Articular chondrocyte of knee joint (primary cell): ENCODE results near the gene SAMD10. TPM values are rescaled to one million over a fixed set of nuclear protein-coding genes. Genes with fewer than 3 reads are reported as not detected.

Experiments
- small RNA-seq: library from RNA; depleted of rRNA; stranded (forward); fragments of <200 nt; gene quantifications from one replicate; pipeline ENCODE3, GENCODE V24; 2012
- total RNA-seq: library from RNA; depleted of rRNA; stranded (reverse); fragments of >200 nt; gene quantifications from 2 replicates; pipeline ENCODE4 v1.2.3, GENCODE V29; 2012

The SAMD10 gene
- total RNA-seq = 0.43 and 0.65 TPM in 2 replicates

DNA sequence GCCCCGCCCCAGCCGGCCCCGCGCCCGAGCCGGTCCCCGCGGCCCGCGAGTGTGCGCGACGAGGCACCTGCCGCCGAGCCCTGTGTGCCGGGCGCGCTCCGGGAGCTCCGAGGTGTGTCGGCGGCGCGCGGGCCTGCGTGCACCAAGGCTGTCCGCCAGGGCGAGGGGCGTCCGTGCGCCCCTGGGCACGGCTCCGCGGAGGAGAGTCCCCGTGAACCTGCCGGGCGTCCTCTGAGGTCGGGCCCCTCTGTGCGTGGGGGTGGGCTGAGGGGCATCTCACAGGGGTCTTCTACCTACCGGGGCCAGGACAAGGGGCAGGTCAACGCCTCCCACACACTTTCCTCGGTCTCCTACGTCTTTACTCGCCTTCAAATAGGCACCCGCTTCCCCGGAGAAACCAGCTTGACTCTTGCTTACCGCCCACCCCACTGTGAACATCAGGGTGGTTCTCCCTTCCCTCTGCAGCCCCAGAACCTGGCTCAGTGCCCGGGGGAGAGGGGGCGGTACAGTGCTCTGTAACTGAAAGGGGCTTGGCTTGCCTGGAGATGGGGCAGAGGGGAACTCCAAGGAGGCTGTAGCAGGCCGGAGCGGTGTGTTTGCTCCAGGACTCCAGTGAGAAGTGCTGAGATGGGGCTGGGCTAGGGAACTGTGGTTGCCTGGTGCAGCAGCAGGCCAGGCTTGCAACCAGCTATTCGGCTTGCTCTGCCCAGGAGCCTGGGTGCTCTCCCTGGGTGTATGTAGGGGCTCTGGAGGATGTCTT is at the start of gene SAMD10:
TSS of gene SAMD10 (minus strand) at position 86 of the 760 bp plus-strand sequence. CDS start 175 bp downstream, outside the sequence.

DNA sequence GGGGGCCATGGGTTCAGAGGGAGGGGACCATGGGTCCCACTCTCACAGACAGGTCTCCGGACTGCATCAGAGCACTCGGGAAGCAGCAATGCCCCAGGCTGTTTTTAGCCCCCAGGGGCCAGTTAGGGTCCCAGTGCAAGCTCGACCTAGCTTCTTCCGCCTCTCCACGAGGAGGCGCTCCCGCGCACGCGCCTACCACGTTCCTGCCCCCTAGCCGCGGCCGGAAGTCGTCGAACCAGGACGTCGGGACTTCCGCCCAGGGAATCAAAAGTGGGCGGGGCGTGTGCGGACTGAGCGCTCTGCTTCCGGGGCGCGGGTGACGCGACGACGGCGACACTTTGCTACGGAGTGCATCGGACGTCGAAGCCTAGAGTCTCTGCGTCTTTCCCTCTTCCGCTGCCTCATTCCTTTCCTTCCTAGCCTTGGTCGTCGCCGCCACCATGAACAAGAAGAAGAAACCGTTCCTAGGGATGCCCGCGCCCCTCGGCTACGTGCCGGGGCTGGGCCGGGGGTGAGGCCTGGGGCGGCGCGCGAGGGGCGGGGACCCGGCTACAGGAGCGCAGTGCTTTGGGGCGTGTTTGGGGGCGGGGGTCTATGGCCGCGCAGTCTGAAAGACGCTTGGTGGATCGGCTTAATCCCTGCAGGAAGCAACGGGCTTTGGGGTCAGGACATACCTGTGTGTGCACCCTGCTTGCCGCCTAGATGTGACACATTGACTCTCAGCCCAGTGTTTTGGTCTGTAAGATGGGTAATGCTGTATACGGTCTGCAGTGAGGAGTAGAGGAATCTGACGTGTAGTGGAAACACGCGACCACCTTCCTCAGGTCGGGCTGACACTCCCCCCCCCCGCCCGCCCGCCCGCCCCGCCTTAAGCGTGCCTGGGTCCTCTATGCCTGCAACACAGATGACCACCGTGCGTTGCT is 1.6 kb upstream of the SAMD10 start, which contains the start of gene PRPF6:
TSS of gene PRPF6 (plus strand) at position 327 of the 923 bp plus-strand sequence. CDS start at position 441, 114 bp downstream.

DNA sequence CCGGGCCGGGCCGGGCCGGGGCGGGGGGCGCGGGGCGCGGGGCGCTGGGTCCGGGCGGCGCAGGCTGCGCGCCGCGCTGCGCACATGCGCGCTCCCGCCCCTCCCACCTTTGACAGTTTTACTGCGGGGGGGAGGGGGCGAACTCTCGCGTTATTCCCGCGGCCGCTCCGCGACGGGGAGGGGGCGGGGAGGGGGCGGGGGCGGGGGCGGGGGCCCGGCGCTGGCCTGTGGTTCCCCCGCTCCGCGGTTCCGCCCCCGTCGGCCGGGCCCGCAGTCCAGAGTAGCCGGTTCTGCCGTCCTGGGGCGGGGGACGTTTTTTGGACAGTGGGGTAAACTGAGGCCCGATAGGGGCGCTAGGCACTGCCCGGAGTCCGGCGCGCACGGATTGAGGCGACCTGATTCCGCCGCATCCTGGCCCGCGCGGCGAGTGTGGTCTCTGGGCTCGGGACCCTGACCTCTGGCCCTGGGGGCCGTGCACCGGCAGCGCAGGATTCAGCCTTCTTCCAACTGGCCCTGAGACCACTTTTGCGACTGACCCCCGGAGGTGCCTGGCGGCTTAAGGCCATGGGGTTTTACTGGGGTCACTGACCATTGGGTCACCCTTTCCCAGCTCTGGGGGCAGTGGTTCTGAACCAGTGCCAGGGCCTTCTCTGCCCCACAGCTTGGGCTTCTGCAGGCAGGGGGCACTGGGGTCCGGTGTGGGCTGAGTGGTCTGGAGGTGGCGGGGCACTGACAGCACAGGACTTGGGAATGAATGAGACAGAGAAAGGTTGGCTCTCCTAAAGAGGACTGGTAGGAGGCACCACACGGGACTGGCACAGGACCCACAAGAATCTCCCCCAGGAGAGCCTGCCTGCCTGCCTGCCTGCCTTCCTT is 9.4 kb downstream of the SAMD10 start, which contains the start of gene ZNF512B:
TSS of gene ZNF512B (minus strand) at position 93 of the 876 bp plus-strand sequence. CDS start 1,980 bp downstream, outside the sequence.

DNA sequence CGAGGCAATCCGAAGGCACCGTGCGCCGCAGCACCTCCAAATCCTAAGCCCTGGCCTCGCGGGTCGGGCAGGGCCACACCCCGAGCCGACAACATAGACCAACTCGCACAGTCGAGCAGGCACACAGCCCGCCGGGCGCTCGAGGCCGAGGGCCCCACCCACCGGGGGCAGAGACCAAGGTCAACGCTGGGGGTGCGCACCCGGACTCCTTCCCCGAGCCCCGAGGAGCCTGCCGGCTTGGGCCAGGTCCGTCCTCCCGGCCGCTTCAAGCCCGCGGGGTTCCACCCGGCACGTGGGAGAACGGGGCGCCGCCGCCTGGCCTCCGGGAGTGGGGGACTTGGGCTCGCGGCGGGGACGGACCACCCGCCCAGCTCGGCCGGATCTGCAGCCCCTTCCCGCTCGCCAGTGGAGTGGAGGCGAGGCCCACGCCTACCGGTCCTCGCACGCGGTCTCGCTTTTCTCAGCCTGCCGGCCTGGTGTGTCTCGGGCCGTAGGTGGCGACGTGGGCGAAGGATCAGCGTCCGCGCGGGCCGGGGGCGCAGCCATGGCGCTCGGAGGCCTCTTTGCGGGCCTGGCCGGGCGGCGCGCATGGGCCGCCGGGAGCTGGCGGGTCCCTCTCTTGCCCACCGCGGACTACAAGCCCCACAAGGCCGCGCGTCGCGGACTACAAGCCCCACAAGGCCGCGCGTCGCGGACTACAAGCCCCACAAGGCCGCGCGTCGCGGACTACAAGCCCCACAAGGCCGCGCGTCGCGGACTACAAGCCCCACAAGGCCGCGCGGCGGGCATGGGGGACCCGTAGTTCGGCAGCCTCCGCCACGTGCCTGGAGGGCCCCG is 23.4 kb downstream of the SAMD10 start, which contains the start of gene UCKL1:
TSS of gene UCKL1 (minus strand) at position 590 of the 837 bp plus-strand sequence. CDS start at position 546, 44 bp downstream.

Small RNA genes within 50 kb of the gene (small RNA-seq; reads per million reads assigned to genes)
- gene MIR647 = not detected

Other genes starting within 250 kb of the SAMD10 start
- gene LIME1, start 243.0 kb downstream of the SAMD10 start, total RNA-seq = 1.3 and 1.6 TPM in 2 replicates
- 33.6 and 34.5 TPM in 2 replicates for gene SLC2A4RG, start 239.9 kb downstream of the SAMD10 start, total RNA-seq
- gene ZBTB46, start 148.4 kb downstream of the SAMD10 start, total RNA-seq = 3.5 and 4.4 TPM in 2 replicates
- not detected in 2 replicates for gene ABHD16B, start 118.1 kb downstream of the SAMD10 start, total RNA-seq
- gene TPD52L2, start 114.4 kb downstream of the SAMD10 start, total RNA-seq = 154 and 159 TPM in 2 replicates
- gene DNAJC5, start 84.5 kb downstream of the SAMD10 start, total RNA-seq = 41.2 and 41.3 TPM in 2 replicates
- gene UCKL1, start 23.2 kb downstream of the SAMD10 start, total RNA-seq = 9.2 and 11.8 TPM in 2 replicates
- gene ZNF512B, start 9.7 kb downstream of the SAMD10 start, total RNA-seq = 9.2 and 10.2 TPM in 2 replicates
- gene PRPF6, start 1.5 kb upstream of the SAMD10 start, total RNA-seq = 56.5 and 57.6 TPM in 2 replicates
- gene C20orf204, start 56.5 kb upstream of the SAMD10 start, total RNA-seq = 1.2 and 1.4 TPM in 2 replicates
- 0.22 TPM in 1 of 2 replicates, not detected in the other for gene SOX18, start 70.0 kb upstream of the SAMD10 start, total RNA-seq
- gene TCEA2, start 83.6 kb upstream of the SAMD10 start, total RNA-seq = 17.5 and 20.9 TPM in 2 replicates
- gene RGS19, start 99.9 kb upstream of the SAMD10 start, total RNA-seq = 7.1 and 8.0 TPM in 2 replicates
- gene OPRL1, start 100.4 kb upstream of the SAMD10 start, total RNA-seq = 0.52 and 0.86 TPM in 2 replicates
- gene LKAAEAR1, start 104.8 kb upstream of the SAMD10 start, total RNA-seq = not detected in 2 replicates
- gene NPBWR2, start 127.9 kb upstream of the SAMD10 start, total RNA-seq = not detected in 2 replicates
- gene MYT1, start 184.8 kb upstream of the SAMD10 start, total RNA-seq = not detected in 2 replicates